BJ (cell line): ENCODE results near the gene DLAT. TPM values are rescaled to one million over a fixed set of nuclear protein-coding genes. Genes with fewer than 3 reads are reported as not detected.
"Not testable (repeated sequence)": the region's sequence is repeated elsewhere in the genome, so short reads cannot be mapped to it uniquely, and the experiment has no call there.

Experiments used
- CTCF ChIA-PET: fragments of 350-600 bp; formaldehyde crosslinking; extraction: SDS; loops from one replicate; lab custom pipeline; 2021; ENCODE audit warnings: antibody characterized with exemption, inconsistent platforms; lab: Yijun Ruan, JAX
- POLR2A ChIA-PET: fragments of 300-600 bp; sonication (Branson Sonifier 250); formaldehyde crosslinking; extraction: SDS; loops from one replicate; lab custom pipeline; 2021; ENCODE audit warnings: antibody characterized with exemption; lab: Charles Lee
- DNase-seq: peaks from one replicate; pipeline ENCODE4 v3.0.0-alpha.2; 2011; ENCODE audit warnings: low read depth
- H3K27me3 ChIP-seq: 2 replicates; pipeline ENCODE4 v1.6.0; 2011; ENCODE audit warnings: low read length; ENCODE audit not compliant: control insufficient read depth, insufficient read depth
- H3K36me3 ChIP-seq: 2 replicates; pipeline ENCODE4 v1.5.1; 2011; ENCODE audit warnings: low read length; ENCODE audit not compliant: control insufficient read depth, insufficient read depth
- H3K4me3 ChIP-seq: 2 replicates; pipeline ENCODE4 v1.5.1; 2011; ENCODE audit warnings: low read depth, mild to moderate bottlenecking, control low read depth, low read length
- CTCF ChIP-seq: IDR thresholded peaks from 2 replicates; pipeline ENCODE4 v1.5.1; 2011; ENCODE audit warnings: low read depth, mild to moderate bottlenecking, control low read depth, inconsistent platforms, low read length, moderate library complexity; ENCODE audit not compliant: insufficient read depth
- polyA plus RNA-seq: library from polyadenylated mRNA; depleted of rRNA; stranded (reverse); fragments of >200 nt; gene quantifications from 2 replicates; pipeline ENCODE4 v1.2.3, GENCODE V29; 2011

Gene DLAT
- polyA plus RNA-seq, 1 experiment, result 19.8 TPM

- no peak for DNase-seq
- CTCF ChIA-PET, result interaction anchor here (1.0 kb wide), 1 partner anchor 10 kb away, joined by 4 read pairs; no protein-coding TSS in a partner anchor
- no peak for TF ChIP-seq CTCF
- H3K4me3 ChIP-seq, result peak overlapping the region; percentile 90
- peaks cover 8% of the 10 kb centered on the region; the same call in 1 of the 2 replicates for H3K36me3 ChIP-seq
- POLR2A ChIA-PET, result no interaction called here
- no peaks in the 10 kb centered on the region for H3K27me3 ChIP-seq
Measured at GRCh38 chr11:112087212-112087611, 62.0 kb downstream of the DLAT start.

- H3K36me3 ChIP-seq, H3K4me3 ChIP-seq, H3K27me3 ChIP-seq, DNase-seq, POLR2A ChIA-PET: not testable (repeated sequence)
- CTCF ChIA-PET, result interaction anchor here (1.1 kb wide), 1 partner anchor 19 kb away, joined by 3 read pairs; no protein-coding TSS in a partner anchor
Measured at GRCh38 chr11:112095302-112095701, 70.1 kb downstream of the DLAT start.

GRCh38 chr11:112096194-112096593 is 71.0 kb downstream of the DLAT start:
- ChIA-PET POLR2A (no interaction called here), CTCF (no interaction called here)
- no peak overlapping the region for H3K4me3 ChIP-seq
- DNase-seq, result no peak
- TF ChIP-seq CTCF, result no peak
- 0 out of 2 replicates have a peak, but pooled peaks cover 1% of the 10 kb centered on the region for H3K36me3 ChIP-seq
- H3K27me3 ChIP-seq, result no peaks in the 10 kb centered on the region

GRCh38 chr11:112097734-112098528 is 72.7 kb downstream of the DLAT start:
- TF ChIP-seq CTCF, result no peak
- ChIA-PET CTCF (interaction anchor here (0.8 to 1.5 kb wide), 2 partner anchors 11 to 16 kb away, joined by 4 read pairs; partner anchors contain the start of genes SDHD and TIMM8B), POLR2A (no interaction called here)
- no peak overlapping the region for H3K4me3 ChIP-seq
- H3K36me3 ChIP-seq, result 0 out of 2 replicates have a peak, but pooled peaks cover 1% of the 10 kb centered on the region
- DNase-seq, result no peak
- no peaks in the 10 kb centered on the region for H3K27me3 ChIP-seq

- no peak for DNase-seq
- Histone ChIP-seq H3K4me3 (no peak overlapping the region), H3K27me3 (no peaks in the 10 kb centered on the region), H3K36me3 (0 out of 2 replicates have a peak, but pooled peaks cover 1% of the 10 kb centered on the region)
- POLR2A ChIA-PET, result no interaction called here
- CTCF ChIA-PET, result interaction anchor here (7.0 kb wide), 1 partner anchor 12 kb away, joined by 48 read pairs; no protein-coding TSS in a partner anchor
- TF ChIP-seq CTCF, result no peak
Measured at GRCh38 chr11:112100462-112100861, 75.3 kb downstream of the DLAT start.
